Measurements from ENCODE around the gene PPIF. TPM values are rescaled to one million over a fixed set of nuclear protein-coding genes. Genes with fewer than 3 reads are reported as not detected.

The PPIF gene
- total and polyA plus RNA-seq, 2 of the 13 experiments (the other 11 are each of a cell fraction or from before 2014, with no cell fraction given): 147 to 157 TPM

DNA sequence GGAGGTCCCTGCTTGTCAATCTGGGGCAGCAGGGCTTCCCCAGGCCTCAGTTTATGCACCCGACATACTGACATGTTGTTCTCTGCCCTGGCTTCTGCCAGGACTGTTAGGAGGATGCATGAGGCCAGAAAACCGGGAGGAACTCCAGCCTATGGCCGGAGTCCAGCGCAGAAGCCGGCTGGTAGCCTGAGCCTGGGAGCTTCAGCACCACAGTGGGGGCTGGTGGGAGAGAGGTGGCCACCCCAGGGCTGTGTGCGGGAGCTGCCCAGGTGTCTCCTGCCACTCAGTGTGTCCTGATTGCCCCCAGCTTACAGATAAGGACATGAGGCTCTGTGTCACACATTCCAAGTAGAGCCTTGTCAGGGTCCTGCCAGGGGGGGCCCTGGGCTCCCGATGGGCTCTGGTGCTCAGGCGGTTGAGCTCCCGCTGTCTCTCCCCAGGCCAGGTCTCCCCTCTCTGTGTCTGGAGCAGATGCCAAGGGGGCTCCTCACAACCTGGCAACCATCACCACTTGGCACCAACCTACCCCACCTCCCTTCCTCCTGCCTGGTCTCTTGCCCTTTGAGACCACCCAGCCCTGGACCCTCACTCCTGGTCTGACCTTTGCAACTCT lies 32.3 kb downstream of the PPIF start:
- peaks cover 72% of the 10 kb centered on the region for H3K4me1 ChIP-seq (ENCODE audit: insufficient read depth, low read length)
- no peaks in the 10 kb centered on the region for H3K36me3 ChIP-seq (replicated peaks in 1 of 2; ENCODE audit: control insufficient read depth in 1 of 2, insufficient read depth in 2 of 2, low read length in 2 of 2)
- intact Hi-C loops (cut with micrococcal nuclease; ENCODE audit: unreplicated experiment): loop anchor here (1.0 kb wide), 1 partner anchor 45 kb away; no protein-coding TSS in a partner anchor
- WGBS (ENCODE audit: low lambda C conversion rate): no CpG with 5 or more reads among the region's 9 CpGs
- no peak overlapping the region for H2AFZ ChIP-seq (ENCODE audit: low read length)
- peak overlapping the region; percentile 95 for H3K27ac ChIP-seq (ENCODE audit: extremely low read length, insufficient read depth, low read length)
- no peaks in the 10 kb centered on the region for H4K20me1 ChIP-seq (ENCODE audit: insufficient read depth, low read length)
- DNase-seq (ENCODE audit: low spot score) (no peak), ATAC-seq (peak; percentile 62), FAIRE-seq (no peak)
- CTCF ChIA-PET (ENCODE audit: low intra/inter-chr PET ratio, low total read pairs): no interaction called here
- H3K9me3 ChIP-seq (ENCODE audit: low read length): no peaks in the 10 kb centered on the region
- peak overlapping the region; percentile 95 for H3K9ac ChIP-seq (ENCODE audit: insufficient read depth, low read depth, low read length)
- in situ Hi-C loops (cut with HindIII; ENCODE audit: extremely low pct_ligation_motif_present, low pct_unique_long_range_greater_than_20kb): loop anchor here (5.0 kb wide), 1 partner anchor 108 kb away; no protein-coding TSS in a partner anchor
- POLR2A ChIA-PET: interaction anchor here (0.6 to 2.2 kb wide), 15 partner anchors 10 to 556 kb away, joined by 3 to 18 read pairs (median 4); partner anchors contain the start of genes PPIF and ZCCHC24
- no peaks in the 10 kb centered on the region for H3K27me3 ChIP-seq (ENCODE audit: control insufficient read depth in 1 of 2, insufficient read depth in 2 of 2, low read length in 2 of 2)
- peak overlapping the region; percentile 97 for H3K4me2 ChIP-seq (ENCODE audit: low read depth, low read length)
- no peaks in the 10 kb centered on the region for H3K79me2 ChIP-seq (ENCODE audit: insufficient read depth, low read length)
- H3K4me3 ChIP-seq (replicated peaks in 1 of 3; ENCODE audit: insufficient read depth in 1 of 3, low read depth in 2 of 3, low read length in 3 of 3): peak overlapping the region; percentile 63 to 90 (median 71)
- TSS peak; percentile 70 for BruUV-seq (replicated peaks)
- TF ChIP-seq ZNF326 (CRISPR knock-in tag; IDR thresholded peaks at IDR 0.05; ENCODE audit: borderline replicate concordance) (no peak), MEIS2 (CRISPR knock-in tag; IDR thresholded peaks at IDR 0.05) (0 out of 2 replicates have a peak, but pooled peaks have one; percentile 8), AGO2 (optimal IDR thresholded peaks at IDR 0.05; ENCODE audit: low read depth, low read length) (peak; percentile 27), ETS1 (CRISPR knock-in tag; IDR thresholded peaks at IDR 0.05) (0 out of 2 replicates have a peak, but pooled peaks have one; percentile 41), ZNF737 (CRISPR knock-in tag; IDR thresholded peaks at IDR 0.05; ENCODE audit: borderline replicate concordance) (no peak), IKZF4 (CRISPR knock-in tag; IDR thresholded peaks at IDR 0.05; ENCODE audit: borderline replicate concordance, low read depth, not compliant biosample characterization) (no peak), ZHX1 (CRISPR knock-in tag; IDR thresholded peaks at IDR 0.05; ENCODE audit: low read depth) (no peak), CSRNP1 (CRISPR knock-in tag; IDR thresholded peaks at IDR 0.05) (no peak), ZBTB8A (CRISPR knock-in tag; IDR thresholded peaks at IDR 0.05; ENCODE audit: borderline replicate concordance, low read depth) (peak; percentile 66; the same call in 1 of the 2 replicates), ZNF589 (CRISPR knock-in tag; conservative IDR thresholded peaks at IDR 0.05) (no peak), ATF5 (CRISPR knock-in tag; IDR thresholded peaks at IDR 0.05; ENCODE audit: low read depth) (no peak), ZNF282 (IDR thresholded peaks at IDR 0.05; ENCODE audit: partially characterized antibody) (no peak)
- TF ChIP-seq, protein P1, sequence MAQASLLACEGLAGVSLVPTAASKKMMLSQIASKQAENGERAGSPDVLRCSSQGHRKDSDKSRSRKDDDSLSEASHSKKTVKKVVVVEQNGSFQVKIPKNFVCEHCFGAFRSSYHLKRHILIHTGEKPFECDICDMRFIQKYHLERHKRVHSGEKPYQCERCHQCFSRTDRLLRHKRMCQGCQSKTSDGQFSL (CRISPR knock-in tag; IDR thresholded peaks at IDR 0.05): no peak
- TF ChIP-seq, protein P2, sequence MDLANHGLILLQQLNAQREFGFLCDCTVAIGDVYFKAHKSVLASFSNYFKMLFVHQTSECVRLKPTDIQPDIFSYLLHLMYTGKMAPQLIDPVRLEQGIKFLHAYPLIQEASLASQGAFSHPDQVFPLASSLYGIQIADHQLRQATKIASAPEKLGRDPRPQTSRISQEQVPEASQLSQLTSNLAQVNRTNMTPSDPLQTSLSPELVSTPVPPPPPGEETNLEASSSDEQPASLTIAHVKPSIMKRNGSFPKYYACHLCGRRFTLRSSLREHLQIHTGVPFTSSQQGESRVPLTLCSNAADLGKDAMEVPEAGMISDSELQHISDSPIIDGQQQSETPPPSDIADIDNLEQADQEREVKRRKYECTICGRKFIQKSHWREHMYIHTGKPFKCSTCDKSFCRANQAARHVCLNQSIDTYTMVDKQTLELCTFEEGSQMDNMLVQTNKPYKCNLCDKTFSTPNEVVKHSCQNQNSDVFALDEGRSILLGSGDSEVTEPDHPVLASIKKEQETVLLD (CRISPR knock-in tag; IDR thresholded peaks at IDR 0.05; ENCODE audit: low read depth): no peak

Measured in HepG2 (cell line).